ENCODE results near the gene ANK3. TPM values are rescaled to one million over a fixed set of nuclear protein-coding genes. Genes with fewer than 3 reads are reported as not detected.

Gene ANK3
- total RNA-seq, 2 donors from 2014 or later: 189 to 198 TPM

DNA sequence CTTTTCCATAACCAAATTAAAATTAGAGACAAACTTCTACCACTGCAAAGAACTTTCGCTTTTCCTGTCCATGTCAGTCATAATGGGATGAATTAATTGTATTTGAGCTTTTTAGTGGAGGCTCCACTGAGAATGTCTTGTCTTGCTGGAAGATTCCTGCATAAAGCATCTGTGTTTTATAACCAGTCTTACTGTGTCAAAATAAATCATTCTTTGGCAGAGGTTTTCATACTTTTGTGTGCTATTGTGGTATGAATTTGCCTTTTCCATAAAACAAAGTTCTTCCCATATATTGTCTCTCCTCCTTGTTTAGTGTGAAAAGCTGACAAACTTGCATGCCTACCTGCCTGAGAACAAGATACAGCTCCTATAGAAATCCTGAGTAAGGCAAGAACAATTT is 358.5 kb downstream of the ANK3 start:
- no peak overlapping the region for H3K4me3 ChIP-seq
- DNase-seq (ENCODE audit: low spot score): no peak
- no peaks in the 10 kb centered on the region for H3K9me3 ChIP-seq
- H3K27ac ChIP-seq: no peak overlapping the region
- peaks cover 0 to 5% of the 10 kb centered on the region in 2 donors for H3K4me1 ChIP-seq
- H3K36me3 ChIP-seq: no peaks in the 10 kb centered on the region
- TF ChIP-seq CTCF (IDR thresholded peaks at IDR 0.05): no peak
- no peaks in the 10 kb centered on the region for H3K27me3 ChIP-seq

- no peaks in the 10 kb centered on the region for H3K36me3 ChIP-seq
Measured at GRCh38 chr10:60029475-60029874, 360.2 kb downstream of the ANK3 start.

DNA sequence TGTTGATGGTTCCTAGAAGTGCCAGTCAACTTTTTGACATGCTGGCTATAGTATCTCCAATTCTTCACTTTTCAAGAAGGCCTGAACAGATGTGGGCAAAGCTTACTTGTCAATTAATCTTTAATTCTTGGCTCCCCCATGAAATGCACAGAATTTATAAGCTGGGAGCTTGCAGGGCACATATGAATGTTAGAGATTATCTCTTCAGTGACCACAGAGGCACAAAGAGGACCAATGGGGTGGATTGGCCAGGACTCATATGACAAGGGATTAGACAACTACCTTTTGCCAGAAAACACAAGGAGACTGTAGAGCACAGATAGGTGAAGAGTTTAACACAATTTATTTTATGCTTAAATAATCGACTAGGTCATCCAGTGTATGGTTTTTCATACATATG is 361.6 kb downstream of the ANK3 start:
- no peak for DNase-seq (ENCODE audit: low spot score)
- H3K27ac ChIP-seq: no peak overlapping the region
- no peaks in the 10 kb centered on the region for H3K27me3 ChIP-seq
- H3K9me3 ChIP-seq: no peaks in the 10 kb centered on the region
- TF ChIP-seq CTCF (IDR thresholded peaks at IDR 0.05): no peak
- no peaks in the 10 kb centered on the region for H3K36me3 ChIP-seq
- H3K4me1 ChIP-seq: peaks cover 0 to 5% of the 10 kb centered on the region in 2 donors
- no peak overlapping the region for H3K4me3 ChIP-seq

More at GRCh38 chr10:60029475-60029874, 360.2 kb downstream of the ANK3 start:
- Histone ChIP-seq H3K4me3 (no peak overlapping the region), H3K4me1 (peaks cover 0 to 5% of the 10 kb centered on the region in 2 donors), H3K27ac (no peak overlapping the region), H3K27me3 (no peaks in the 10 kb centered on the region), H3K9me3 (no peaks in the 10 kb centered on the region)
- TF ChIP-seq CTCF (IDR thresholded peaks at IDR 0.05): no peak
- DNase-seq (ENCODE audit: low spot score): no peak

DNA sequence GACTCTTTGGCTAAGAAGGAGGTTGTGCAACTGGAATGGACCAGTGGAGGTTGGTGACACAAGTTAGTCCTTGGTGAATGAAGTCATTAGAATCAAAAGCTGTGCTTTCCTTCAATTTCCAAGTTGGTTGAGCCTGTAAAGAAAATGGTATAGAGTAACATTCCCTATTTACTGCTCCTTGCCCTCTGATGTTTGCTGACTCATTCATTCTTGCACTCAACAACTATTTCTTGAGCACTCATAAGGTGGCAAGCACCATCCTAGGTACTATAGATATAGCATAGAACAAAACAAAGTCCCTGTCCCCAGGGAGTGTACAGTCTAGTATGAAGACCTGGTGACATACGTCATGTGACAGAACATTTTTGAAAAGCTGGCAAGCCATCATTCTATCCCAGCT is 364.4 kb downstream of the ANK3 start:
- no peak overlapping the region for H3K4me3 ChIP-seq
- no peaks in the 10 kb centered on the region for H3K4me1 ChIP-seq
- H3K36me3 ChIP-seq: no peaks in the 10 kb centered on the region
- no peak for DNase-seq (ENCODE audit: low spot score)
- H3K27me3 ChIP-seq: no peaks in the 10 kb centered on the region
- no peak overlapping the region for H3K27ac ChIP-seq
- no peak for TF ChIP-seq CTCF (IDR thresholded peaks at IDR 0.05)
- no peaks in the 10 kb centered on the region for H3K9me3 ChIP-seq

GRCh38 chr10:60024506-60024905 is 365.2 kb downstream of the ANK3 start:
- Histone ChIP-seq H3K27me3 (no peaks in the 10 kb centered on the region), H3K9me3 (no peaks in the 10 kb centered on the region), H3K36me3 (no peaks in the 10 kb centered on the region), H3K27ac (no peak overlapping the region), H3K4me1 (no peaks in the 10 kb centered on the region), H3K4me3 (no peak overlapping the region)
- no peak for DNase-seq (ENCODE audit: low spot score)
- no peak for TF ChIP-seq CTCF (IDR thresholded peaks at IDR 0.05)

DNA sequence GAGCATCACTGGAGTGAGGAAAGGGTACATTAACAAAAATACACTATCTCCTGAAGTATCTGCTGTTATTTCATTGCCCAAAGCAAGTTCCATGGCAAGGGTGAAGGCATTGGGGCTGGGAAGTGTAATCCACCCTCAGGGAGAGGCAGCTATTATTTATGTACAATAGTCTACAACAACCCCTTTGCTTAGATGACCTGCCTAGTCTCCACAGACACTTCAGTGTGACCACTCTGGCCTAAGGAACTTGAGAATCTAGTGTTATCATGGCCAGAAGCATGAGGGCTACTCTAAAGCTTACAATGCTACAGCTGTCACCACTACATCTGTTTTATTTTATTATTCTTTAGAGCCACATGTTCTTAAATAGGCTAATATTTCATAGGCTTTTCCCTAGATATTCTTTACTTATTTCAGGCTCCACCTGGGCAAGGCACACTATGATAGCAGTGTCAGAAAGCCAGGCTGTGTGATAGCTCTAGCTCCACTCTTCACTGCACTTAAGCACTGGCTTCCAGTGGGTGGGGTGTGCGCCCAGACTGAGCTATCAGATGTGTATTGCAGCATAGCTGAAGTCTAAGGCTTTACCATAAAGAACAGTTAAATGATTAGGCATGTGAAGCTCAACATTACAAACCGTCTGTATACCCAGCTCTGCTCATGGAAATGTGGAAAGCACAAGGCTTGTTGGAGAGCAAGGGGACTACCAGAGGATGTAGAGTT is 366.4 kb downstream of the ANK3 start:
- Histone ChIP-seq H3K4me3 (no peak overlapping the region), H3K36me3 (no peaks in the 10 kb centered on the region), H3K27me3 (no peaks in the 10 kb centered on the region), H3K9me3 (no peaks in the 10 kb centered on the region), H3K27ac (no peak overlapping the region), H3K4me1 (no peaks in the 10 kb centered on the region)
- no peak for TF ChIP-seq CTCF (IDR thresholded peaks at IDR 0.05)
- no peak for DNase-seq (ENCODE audit: low spot score)
